Measurements from ENCODE around the gene PLEKHA3.
"Not testable (repeated sequence)": the region's sequence is repeated elsewhere in the genome, so short reads cannot be mapped to it uniquely, and the experiment has no call there.

Gene PLEKHA3

GRCh38 chr2:178480227-178481181 is at the start of gene PLEKHA3:
Gene PLEKHA3 (plus strand): TSS chr2:178480457. CDS start chr2:178480870, 413 bp downstream.
- peak; percentile 51 for DNase-seq

- DNase-seq = no peak
Observed at GRCh38 chr2:178436662-178437061, 43.6 kb upstream of the PLEKHA3 start.

DNA sequence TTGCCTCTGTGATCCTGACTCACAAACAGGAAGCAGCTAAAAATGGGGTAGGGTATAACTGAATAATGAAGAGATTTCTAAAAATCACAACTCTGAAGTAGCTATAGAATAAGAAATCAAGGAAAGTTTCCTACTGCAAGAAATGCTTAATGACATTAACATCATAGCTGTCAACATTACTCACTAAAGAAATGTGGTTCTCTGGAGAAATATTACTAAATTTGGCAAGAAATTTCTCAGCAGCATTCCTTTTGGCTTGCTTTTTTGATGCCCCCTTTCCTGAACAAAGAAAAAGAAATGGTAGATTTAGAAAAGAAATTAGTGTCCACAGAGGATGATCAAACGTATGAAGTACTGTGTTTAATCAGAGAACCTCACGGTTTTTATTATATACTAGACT is 38.8 kb upstream of the PLEKHA3 start:
- no peak for DNase-seq

DNA sequence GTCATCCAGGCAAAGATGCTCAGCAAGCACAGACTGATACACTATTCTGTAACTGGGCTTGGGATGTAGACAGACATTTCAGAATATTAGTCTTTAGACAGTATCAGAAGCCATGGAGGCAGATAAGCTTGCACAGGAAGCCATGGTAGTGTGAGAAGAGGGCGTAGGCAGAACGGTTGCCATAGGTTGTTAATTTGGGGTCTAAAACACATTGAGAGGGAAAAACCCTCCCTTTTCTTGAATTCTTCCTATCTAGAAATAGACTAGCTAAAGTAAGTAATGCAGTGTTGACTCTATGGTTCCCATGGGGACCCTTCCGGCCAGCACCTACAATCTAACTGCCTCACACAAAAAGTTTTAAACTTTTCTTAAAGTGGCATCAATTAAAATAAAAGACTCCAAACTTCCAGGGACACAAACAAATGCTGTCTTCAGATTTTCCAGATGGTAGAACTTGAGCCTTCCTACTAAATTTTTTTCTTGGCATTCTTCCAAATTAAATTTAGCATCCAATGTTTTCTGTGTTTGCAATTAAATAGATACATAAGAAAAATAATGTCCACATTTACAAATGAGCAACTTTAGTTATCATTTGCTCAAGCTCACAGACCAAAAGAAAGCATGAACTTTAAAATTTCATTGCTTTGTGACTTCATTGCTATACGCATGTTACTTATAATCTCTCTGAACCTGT is 31.1 kb upstream of the PLEKHA3 start:
- DNase-seq = no peak

GRCh38 chr2:178449700-178450523 is 30.3 kb upstream of the PLEKHA3 start:
- no peak for DNase-seq

DNA sequence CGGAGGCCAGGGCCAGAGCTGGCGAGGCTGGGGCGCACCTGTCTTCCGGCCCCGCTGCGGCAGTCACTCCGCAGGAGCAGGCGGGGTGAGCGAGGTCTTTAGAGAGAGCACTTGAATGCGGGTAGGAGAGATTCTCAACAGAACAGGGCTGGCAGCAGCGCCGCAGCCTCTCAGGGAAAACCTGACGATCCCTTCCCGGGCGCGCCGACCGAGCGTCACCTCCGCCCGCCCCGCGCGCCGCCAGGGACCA is 29.8 kb upstream of the PLEKHA3 start:
- no peak for DNase-seq

DNA sequence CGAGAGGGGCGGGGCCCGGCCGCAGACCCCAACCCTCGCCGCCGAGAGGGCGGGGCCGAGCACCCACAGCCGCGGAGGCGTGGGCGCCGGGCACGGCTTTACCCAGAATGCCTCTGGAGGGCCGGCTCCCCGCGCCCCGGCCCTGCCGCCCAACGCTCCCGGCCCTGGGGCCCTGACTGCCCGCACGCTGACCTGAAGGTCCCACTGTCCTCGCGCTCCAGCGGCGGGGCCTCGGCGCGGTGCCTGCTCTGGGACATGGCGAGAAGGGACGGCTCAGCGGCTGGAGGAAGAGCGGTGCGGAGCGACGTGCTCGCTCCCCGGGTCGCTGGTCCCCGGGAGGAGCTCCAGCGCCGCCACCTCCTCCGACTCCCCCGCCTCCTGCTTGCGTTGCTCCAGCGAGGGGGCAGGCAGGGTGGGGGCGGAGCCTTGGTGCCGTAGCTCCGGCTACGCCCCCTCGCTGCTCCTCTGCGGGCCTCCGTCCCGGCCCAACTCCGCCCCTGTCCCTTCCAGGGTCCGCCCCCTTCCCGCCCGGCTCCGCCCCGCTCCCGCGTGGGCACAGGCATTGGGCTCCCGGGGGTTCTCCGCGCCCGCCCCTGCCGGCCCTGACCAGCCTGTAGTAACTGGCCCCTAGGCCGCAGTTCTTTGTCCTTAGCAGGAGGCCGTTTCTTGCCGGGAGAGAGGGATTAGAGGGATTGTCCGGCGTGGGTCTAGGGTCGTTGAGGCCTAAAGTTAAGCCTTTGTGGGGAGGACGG is 29.3 kb upstream of the PLEKHA3 start, which contains the start of the genes PJVK and PRKRA:
TSS of gene PJVK (plus strand) at position 605 of the 752 bp plus-strand sequence. CDS start 2,032 bp downstream, outside the sequence.
TSS of gene PRKRA (minus strand) at position 402 of the 752 bp plus-strand sequence. CDS start at position 257, 145 bp downstream.
- DNase-seq = peak; percentile 94

GRCh38 chr2:178452334-178452733 is 27.9 kb upstream of the PLEKHA3 start:
- no peak for DNase-seq

- no peak for DNase-seq
Observed at GRCh38 chr2:178452870-178453269, 27.4 kb upstream of the PLEKHA3 start.

- DNase-seq = no peak
Observed at GRCh38 chr2:178455947-178456346, 24.3 kb upstream of the PLEKHA3 start.

DNA sequence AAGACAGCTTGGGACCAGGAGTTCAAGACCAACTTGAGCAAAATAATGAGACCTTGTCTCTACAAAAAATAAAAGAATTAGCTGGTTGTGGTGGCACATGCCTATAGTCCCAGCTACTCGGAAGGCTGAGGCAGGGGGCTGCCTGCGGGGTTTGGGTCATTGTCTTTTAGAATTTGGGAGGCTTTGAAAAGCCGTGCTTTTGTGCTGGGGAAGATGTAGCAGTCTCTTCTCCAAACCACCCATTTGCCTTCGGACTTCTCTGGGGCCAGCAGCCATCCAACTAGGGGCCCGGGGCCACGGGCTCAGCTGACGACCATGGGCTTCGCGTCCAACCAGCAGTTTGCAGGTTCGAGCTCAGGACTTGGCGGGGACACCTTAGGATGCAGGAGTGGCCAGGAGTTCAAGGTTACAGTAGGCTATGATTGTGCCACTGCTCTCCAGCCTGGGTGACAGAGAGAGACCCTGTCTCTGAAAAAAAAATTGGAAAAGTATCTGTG is 22.8 kb upstream of the PLEKHA3 start:
- no peak for DNase-seq

DNA sequence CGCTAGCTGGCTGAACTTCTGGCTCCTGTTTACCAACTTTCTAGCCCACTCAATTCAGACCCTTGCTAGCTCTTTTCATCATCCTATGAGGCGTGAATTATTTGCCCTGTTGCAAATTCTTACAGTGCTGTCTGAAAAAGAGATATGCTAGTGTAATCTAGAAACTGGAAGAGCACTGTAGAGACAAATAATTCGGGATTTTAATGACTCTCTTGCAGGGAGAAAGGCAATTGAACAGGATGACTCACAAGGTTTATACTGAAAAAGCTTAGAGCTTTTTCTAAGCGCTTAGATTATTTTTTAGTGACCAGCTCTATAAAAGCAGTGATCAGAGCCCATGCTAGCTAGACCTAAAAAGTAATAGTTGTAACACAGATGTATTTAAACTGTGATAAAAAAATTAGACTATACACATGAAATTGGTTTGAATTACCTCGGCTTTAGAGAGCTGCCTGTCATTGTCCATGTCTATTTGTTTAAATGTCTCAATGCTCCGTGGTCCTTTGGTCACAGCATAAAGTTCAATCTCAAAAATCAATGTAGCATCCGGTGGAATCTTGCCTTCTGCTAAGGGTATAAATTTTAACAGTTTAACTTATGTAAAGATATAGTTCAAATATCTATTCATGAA is 10.9 kb upstream of the PLEKHA3 start:
- DNase-seq = no peak

- not testable (repeated sequence) for DNase-seq
Observed at GRCh38 chr2:178471313-178471712, 8.9 kb upstream of the PLEKHA3 start.

DNA sequence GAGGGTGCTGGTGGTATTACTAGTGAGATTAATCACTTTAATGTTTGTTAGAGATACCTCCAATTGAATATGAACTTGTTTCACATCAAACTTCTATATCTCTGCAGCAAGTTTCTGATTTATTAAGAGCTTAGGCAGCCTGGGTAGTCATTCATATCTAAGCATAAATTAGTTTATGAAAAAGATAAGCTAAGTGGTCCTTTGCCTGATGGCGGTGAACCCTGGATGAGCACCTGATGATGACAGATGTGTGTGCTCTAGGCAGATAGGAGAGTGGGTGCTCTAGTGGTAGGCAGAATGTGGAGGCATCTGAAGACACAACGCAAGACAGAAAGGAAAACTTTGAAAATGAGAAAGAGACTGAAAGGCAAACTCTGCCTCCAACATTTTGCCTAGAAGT is 6.9 kb upstream of the PLEKHA3 start:
- DNase-seq = no peak

GRCh38 chr2:178473931-178474330 is 6.3 kb upstream of the PLEKHA3 start:
- no peak for DNase-seq

DNA sequence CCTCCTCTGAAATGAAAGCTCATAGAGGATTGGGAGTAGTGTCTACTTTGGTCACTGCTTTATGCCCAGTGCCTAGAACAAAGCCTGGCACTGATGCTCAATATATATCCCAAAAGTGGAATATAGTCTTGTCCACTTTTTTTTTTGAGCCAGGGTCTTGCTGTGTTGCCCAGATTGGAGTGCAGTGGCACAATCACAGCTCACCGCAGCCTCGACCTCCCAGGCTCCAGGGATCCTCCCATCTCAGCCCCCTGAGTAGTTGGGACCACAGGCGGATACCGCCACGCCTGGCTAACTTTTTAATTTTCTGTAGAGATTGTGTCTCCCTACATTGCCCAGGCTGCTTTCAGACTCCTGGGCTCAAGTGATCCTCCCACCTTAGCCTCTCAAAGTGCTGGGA is 5.7 kb upstream of the PLEKHA3 start:
- no peak for DNase-seq

DNA sequence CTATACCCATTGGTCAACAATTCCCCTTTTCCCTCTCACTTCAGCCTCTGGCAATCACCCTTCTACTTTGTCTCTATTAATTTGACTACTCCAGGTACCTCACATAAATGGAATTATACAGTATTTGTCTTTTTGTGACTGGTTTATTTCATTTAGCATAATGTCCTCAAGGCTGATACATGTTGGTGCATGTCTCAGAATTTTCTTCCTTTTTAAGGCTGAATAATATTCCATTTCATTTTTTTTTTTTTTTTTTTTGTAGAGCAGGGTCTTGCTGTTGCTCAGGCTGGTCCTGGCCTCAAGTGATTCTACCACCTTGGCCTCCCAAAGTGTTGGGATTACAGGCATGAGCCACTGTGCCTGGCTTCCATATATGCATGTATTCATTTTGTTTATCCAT is 3.8 kb upstream of the PLEKHA3 start:
- DNase-seq = no peak

- no peak for DNase-seq
Observed at GRCh38 chr2:178477443-178478129, 2.7 kb upstream of the PLEKHA3 start.

DNA sequence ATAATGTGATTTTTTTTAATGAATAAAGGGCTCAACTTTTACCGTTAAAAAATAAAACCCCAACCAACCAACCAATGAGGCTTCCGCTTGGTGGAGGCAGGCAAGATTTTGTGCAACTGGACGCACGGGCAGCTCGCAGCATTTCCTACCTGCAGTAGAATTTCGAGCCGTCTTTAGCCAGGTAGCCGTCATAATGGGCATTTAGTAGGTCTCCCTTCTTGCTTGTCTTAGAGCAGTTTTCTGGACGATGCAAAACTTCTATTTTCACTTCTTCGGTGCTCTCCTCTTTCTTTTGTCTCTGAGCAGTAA is 2.2 kb upstream of the PLEKHA3 start:
- DNase-seq = no peak

DNA sequence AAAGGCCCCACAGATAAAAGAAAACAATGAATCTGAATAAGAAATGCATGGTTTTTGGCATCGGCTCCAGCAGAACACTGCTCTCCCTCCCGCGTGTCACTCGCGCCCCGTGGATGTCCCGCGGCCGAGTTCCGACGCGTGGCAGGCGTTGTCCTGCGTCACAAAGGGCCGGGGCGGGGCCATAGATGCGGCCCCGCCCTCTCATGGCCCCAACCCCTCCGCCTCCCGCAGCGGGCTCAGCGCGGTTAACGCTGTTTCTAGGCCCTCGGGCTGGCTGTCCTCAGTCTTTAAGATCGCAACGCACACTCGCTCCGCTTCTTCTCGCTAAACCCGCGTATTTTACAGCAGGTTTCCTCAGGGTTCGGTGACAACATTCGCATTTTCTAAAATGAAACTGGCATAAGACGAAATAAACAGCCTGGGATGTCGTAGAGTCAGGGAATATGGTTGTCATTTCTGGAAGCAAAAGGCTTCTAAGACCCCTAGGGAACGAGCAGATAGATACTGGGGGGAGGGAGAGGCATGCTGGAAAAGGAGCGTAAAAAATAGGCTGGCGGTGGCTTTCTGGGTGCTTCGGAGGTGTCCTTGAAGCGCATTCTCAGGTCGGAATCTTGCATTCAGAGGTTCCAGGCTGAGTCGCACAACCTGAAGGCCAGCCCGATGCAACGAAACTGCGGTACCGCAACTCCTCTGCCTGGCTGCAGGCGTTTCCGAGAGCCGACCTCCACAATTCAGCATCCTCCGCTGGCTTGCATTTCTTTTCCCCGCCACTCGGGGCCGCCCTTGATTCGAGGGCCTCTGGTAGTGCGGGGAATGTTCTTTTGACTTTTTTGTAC is 1.6 kb upstream of the PLEKHA3 start, which contains the start of gene FKBP7:
TSS of gene FKBP7 (minus strand) at position 162 of the 836 bp plus-strand sequence. CDS start at position 61, 101 bp downstream.
- DNase-seq = peak; percentile 75
